Erythroblast (primary cell): ENCODE data around the gene SSB.

Experiments
- GATA1 ChIP-seq: IDR thresholded peaks from 2 replicates; pipeline ENCODE4 v1.6.1; 2011; ENCODE audit warnings: low read depth, mild to moderate bottlenecking, control low read depth, low read length, moderate library complexity
- POLR2A ChIP-seq: IDR thresholded peaks from 2 replicates; pipeline ENCODE4 v1.6.1; 2011; ENCODE audit warnings: mild to moderate bottlenecking, low read length

GRCh38 chr2:169756342-169756741 lies 42.3 kb upstream of the SSB start:
- TF ChIP-seq POLR2A (no peak), GATA1 (no peak)
